Ovary (tissue), 3 donors: ENCODE measurements around the gene PTGDR.

Experiments used
- CTCF ChIP-seq, 3 donors: fragments of 450-650 bp in 2 of 3; fragments of 200-600 bp in 1 of 3; IDR thresholded peaks; one replicate each; pipeline versions ENCODE4 v1.5.1 to v1.8.0; 2016 to 2022; ENCODE audit warnings: antibody characterized with exemption in 3 of 3, mild to moderate bottlenecking in 1 of 3
- POLR2A ChIP-seq: fragments of 450-650 bp; IDR thresholded peaks from one replicate; pipeline ENCODE4 v1.6.1; 2017; ENCODE audit warnings: antibody characterized with exemption, mild to moderate bottlenecking, moderate library complexity
- donor health status: DM: no; HTN: no; CAD: no.

- no peak for TF ChIP-seq CTCF (IDR thresholded peaks at IDR 0.05)
- TF ChIP-seq POLR2A = no peak
Measured at GRCh38 chr14:52241087-52241793, 26.3 kb upstream of the PTGDR start.
